Stimulated activated memory B cell treated with anti-CD40 and anti-IgM and Interleukin-4, amounts not matched to agents 10 μg/mL and 1 μg/mL and 100 μg/mL, for 72 hours (primary cell): ENCODE results near the gene RAB11FIP4.

Experiments used
- ATAC-seq: fragments of 150-1000 bp; cut with Tn5 transposase; 2 replicates; pipeline ENCODE4 v1.10.0; 2021
- H3K27ac Mint-ChIP-seq: one replicate; pipeline ENCODE4 v1.8.0; 2022; ENCODE audit warnings: mild to moderate bottlenecking, mixed read lengths
- H3K27me3 Mint-ChIP-seq: one replicate; pipeline ENCODE4 v1.8.0; 2022; ENCODE audit warnings: mixed read lengths
- H3K36me3 Mint-ChIP-seq: one replicate; pipeline ENCODE4 v1.8.0; 2022; ENCODE audit warnings: mixed read lengths
- H3K4me1 Mint-ChIP-seq: one replicate; pipeline ENCODE4 v1.8.0; 2022; ENCODE audit warnings: mixed read lengths
- H3K4me3 Mint-ChIP-seq: one replicate; pipeline ENCODE4 v1.8.0; 2022; ENCODE audit warnings: mild to moderate bottlenecking, moderate library complexity, mixed read lengths
- H3K9me3 Mint-ChIP-seq: one replicate; pipeline ENCODE4 v1.8.0; 2022; ENCODE audit warnings: mixed read lengths

Gene RAB11FIP4

DNA sequence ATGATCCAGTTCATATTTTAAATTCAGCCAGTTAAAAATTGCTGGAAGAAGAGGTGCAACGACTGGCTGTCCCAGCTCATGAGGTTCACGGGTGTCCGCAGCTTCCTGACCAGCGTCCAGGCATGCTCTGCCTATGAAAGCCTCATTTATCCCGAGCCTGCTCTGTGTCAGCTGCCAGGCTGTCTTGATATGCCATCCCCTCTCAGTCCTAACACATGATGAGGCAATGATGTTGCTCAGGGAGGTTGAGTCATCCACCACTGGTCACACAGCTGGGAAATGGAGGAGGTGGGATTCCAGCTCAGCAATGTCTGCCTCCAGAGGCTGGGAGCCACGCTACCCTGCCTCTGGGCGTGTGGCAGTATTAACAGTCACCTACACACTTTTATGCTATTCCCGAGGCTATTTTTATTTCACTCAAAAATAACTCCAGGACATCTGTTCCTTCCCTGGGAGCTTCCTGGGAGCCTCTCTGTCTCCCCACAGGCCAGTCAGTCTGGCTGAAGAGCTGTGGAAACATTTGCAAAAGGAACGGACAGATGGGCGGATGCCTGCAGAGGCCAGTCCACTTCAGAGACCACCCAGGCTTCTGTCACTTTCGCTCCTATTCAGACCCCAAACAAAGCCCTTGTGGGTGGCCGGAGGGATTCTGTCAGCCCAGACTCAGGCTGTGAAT is 22.5 kb downstream of the RAB11FIP4 start:
- Mint-ChIP-seq H3K27ac (no peak overlapping the region), H3K27me3 (peaks cover 15% of the 10 kb centered on the region), H3K9me3 (no peaks in the 10 kb centered on the region), H3K4me3 (no peak overlapping the region), H3K4me1 (peaks cover 12% of the 10 kb centered on the region), H3K36me3 (no peaks in the 10 kb centered on the region)
- no peak for ATAC-seq

DNA sequence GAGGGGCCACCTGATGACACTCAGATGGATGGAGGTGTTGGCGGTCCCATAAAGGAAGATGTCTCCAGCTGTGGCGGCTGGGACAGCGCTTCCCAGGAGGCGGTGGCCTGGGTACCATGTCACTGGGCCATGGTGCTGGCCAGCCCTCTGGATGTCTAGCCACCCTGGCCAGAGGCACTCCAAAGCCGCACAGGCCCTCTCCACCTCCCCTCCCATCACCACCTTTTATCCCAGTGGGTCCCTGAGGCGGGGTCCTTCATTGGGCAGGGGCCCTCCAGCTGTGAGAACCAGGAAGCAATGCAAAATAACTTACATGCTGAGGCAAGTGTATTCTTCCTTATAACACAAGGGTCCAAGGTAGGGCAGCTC is 23.1 kb downstream of the RAB11FIP4 start:
- Mint-ChIP-seq H3K4me1 (peaks cover 12% of the 10 kb centered on the region), H3K36me3 (no peaks in the 10 kb centered on the region), H3K9me3 (no peaks in the 10 kb centered on the region), H3K27me3 (peaks cover 10% of the 10 kb centered on the region), H3K4me3 (no peak overlapping the region), H3K27ac (no peak overlapping the region)
- no peak for ATAC-seq

DNA sequence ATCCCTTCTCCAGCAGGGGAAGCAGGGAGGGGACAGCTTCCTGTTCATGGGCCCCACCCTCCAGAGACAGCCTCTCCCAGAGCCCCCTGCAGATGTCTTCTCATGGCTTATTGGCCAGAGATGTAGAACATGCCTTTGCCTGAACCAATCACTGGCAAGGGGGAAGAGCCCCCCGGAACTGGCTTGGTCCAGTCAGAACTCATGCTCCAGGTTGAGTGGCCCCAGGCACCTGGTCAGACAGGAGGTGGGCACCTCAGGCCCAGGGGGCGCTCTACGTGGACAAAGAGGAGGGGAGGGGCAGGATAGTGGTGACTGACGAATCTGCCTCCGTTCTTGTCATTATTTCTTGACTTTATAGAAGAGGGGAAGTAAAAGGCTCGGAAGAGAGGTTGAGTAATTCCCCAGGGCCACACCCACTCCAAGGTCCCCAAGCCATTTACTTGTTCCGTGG is 23.6 kb downstream of the RAB11FIP4 start:
- peak; percentile 46 for ATAC-seq
- no peaks in the 10 kb centered on the region for H3K36me3 Mint-ChIP-seq
- no peaks in the 10 kb centered on the region for H3K9me3 Mint-ChIP-seq
- peak overlapping the region; percentile 0 for H3K4me3 Mint-ChIP-seq
- H3K27ac Mint-ChIP-seq = no peak overlapping the region
- H3K4me1 Mint-ChIP-seq = peaks cover 12% of the 10 kb centered on the region
- peaks cover 5% of the 10 kb centered on the region for H3K27me3 Mint-ChIP-seq

DNA sequence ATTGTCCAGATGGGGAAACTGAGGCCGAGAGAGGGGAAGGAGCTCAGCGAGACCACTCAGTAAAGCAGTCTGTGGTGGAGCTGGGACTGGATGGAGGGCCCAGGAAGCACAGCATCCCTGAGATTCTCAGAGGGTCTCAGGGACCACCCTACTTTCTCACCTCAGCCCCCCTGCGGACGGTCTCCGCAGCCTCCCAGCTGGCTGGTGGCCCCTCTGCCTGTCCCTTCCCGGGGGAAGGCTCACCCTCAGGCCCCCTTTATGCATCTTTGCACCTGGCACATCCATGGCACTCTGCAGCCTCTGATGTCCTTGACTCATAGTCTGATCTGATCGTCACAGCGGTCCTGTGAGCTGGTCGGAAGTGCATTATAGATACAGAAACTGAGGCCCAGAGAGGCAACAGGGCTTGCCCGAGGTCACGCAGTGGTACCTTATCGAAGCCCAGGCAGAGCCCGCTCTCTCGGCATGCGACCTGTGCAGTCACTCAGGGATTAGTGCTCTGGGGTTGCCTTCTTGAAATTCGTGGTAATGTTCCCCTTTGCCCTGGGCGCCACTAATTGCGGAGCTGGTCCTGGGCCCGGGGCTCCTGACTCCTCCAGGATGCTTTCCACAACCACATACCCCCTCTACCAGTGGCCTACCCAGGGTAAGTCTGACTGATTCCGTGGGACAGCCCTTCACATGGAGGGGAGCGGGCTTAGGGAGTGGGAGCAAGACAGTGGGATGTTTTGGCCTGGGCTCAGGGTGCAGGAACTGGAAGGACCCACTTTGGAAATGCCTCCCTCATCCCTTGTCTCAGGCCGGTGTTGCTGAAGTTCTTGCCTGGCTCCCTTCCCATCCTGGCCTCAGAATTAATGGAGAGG is 24.4 kb downstream of the RAB11FIP4 start:
- no peak for ATAC-seq
- Mint-ChIP-seq H3K27me3 (no peaks in the 10 kb centered on the region), H3K27ac (no peak overlapping the region), H3K4me1 (peaks cover 12% of the 10 kb centered on the region), H3K9me3 (no peaks in the 10 kb centered on the region), H3K4me3 (no peak overlapping the region), H3K36me3 (no peaks in the 10 kb centered on the region)

DNA sequence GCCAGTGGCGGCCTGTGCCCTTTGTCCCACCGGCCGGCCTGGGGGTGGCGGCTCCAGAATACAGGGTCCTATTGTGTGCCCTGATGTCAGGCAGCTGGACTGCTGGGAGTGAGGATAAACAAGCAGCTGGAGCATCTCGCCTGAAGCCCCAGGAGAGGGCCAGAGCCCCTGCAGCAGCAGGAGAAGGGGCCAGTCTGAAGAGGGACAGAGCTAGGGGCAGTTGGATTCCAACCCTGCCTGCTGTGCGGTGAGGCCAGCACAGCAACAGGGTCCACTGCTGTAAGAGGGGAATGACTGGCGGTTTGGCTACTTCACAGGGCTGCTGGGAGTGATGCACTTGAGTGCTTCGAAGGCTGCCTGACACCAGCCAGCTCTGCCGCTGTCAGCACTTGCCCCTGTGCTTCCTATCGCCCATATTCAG is 25.0 kb downstream of the RAB11FIP4 start:
- Mint-ChIP-seq H3K27ac (no peak overlapping the region), H3K4me1 (peaks cover 12% of the 10 kb centered on the region), H3K27me3 (no peaks in the 10 kb centered on the region), H3K36me3 (no peaks in the 10 kb centered on the region), H3K9me3 (no peaks in the 10 kb centered on the region), H3K4me3 (no peak overlapping the region)
- ATAC-seq = no peak

DNA sequence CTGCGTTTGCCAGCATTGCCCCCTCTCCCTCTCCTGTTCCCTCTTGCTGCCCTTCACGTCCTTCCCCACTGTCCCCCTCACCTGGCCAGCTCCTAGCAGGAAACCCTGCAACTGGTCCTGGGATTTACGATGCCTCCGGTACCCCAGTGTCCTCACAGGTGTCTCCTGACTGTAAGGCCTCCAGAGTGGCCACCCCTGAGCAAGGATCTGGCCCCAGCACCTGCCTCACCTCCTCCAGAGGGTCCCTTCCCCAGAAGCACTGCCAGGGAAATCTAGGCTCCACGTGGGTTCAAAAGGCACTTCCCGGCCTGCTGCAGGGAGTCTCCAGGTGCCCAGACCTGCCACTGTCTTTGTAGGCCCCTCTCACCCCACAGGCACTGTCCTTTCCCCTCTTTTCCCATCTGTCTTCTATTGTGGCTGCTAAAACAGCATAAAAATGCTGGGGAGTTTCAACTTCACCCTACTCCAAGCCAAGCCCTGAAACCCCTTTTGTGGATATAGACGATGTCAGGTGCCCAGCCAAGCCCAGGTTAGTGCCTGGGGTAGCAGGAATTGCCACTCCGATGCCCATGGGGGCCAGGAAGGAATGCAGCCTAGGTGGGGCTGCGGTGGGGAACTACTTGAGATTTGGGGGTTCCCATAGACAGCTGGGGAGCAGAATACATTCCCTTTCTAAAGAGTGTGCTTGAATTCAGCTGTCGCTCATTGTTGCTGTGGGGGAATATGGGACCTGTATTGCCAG is 25.7 kb downstream of the RAB11FIP4 start:
- no peak overlapping the region for H3K4me3 Mint-ChIP-seq

DNA sequence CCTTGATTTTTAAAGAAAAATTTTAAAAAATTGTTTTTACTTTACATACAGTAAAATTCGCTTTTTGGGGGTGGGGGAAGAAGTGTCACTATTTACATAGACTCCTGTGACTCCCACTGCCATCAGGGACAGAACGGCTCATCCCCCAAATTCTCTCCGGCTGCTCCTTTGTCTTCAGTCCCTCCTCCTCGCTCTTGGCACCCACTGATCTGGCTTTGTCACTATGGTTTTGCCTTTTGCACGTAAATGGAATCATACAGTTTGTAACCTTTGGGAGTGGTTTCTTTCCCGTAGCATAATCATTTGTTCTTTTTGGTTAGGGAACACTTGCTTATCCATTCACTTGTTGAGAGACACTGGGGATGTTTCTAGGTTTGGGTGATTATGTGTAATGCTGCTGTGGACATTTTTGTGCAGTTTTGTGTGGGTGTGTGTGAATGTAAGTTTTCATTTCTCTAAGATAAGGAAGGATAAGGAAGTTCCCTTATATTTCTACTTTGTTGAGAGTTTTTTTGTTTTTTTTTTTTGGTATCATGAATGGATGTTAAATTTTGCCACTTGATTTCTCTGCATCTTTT is 27.4 kb downstream of the RAB11FIP4 start:
- Mint-ChIP-seq H3K9me3 (peaks cover 6% of the 10 kb centered on the region), H3K4me1 (peaks cover 12% of the 10 kb centered on the region), H3K36me3 (peaks cover 5% of the 10 kb centered on the region), H3K27ac (no peak overlapping the region), H3K4me3 (no peak overlapping the region), H3K27me3 (peaks cover 19% of the 10 kb centered on the region)
- ATAC-seq = no peak

More for the DNA sequence above, 25.7 kb downstream of the RAB11FIP4 start:
- peaks cover 3% of the 10 kb centered on the region for H3K27me3 Mint-ChIP-seq
- peaks cover 12% of the 10 kb centered on the region for H3K4me1 Mint-ChIP-seq
- no peaks in the 10 kb centered on the region for H3K9me3 Mint-ChIP-seq
- no peak overlapping the region for H3K27ac Mint-ChIP-seq
- peaks cover under 1% of the 10 kb centered on the region for H3K36me3 Mint-ChIP-seq
- no peak for ATAC-seq

DNA sequence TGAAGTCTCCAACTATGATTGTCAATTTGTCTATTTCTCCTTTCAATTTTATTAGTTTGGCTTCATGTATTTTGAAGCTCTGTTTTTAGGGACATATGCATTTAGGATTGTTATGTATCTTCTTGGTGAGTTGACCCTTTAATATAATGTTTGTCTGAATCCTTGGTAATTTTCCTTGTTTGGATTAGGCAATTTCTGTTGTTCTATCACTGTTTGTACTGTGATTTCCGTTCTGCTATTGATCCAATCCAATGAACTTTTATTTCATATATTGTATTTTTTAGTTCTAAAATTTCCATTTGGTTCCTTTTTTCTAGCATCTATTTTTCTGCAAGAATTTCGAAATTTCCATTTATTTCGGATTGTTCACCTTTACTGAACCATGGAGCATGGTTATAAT is 31.0 kb downstream of the RAB11FIP4 start:
- no peak overlapping the region for H3K4me3 Mint-ChIP-seq
- peaks cover 5% of the 10 kb centered on the region for H3K36me3 Mint-ChIP-seq
- peaks cover 46% of the 10 kb centered on the region for H3K27me3 Mint-ChIP-seq
- peaks cover 11% of the 10 kb centered on the region for H3K4me1 Mint-ChIP-seq
- H3K9me3 Mint-ChIP-seq = peaks cover 9% of the 10 kb centered on the region
- H3K27ac Mint-ChIP-seq = no peak overlapping the region
- no peak for ATAC-seq

DNA sequence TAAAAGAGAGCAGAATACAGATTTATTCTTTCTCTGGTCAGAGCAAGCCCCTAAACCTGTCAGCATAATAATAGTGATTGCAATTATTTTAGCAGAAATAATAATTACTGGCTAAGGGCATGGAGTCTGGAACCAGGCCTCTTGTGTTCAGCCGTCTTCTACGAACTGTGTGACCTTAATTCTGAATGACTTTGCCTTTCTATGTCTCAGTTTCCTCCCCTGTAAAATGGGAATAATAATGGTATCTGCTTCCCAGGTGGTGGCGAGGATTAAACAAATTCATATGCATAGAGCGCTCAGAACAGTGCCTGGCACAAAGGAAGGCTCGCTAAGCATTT is 33.4 kb downstream of the RAB11FIP4 start:
- Mint-ChIP-seq H3K27ac (no peak overlapping the region), H3K9me3 (peaks cover 10% of the 10 kb centered on the region), H3K4me3 (no peak overlapping the region), H3K27me3 (peaks cover 64% of the 10 kb centered on the region), H3K36me3 (peaks cover 7% of the 10 kb centered on the region), H3K4me1 (peaks cover 11% of the 10 kb centered on the region)
- ATAC-seq = no peak

DNA sequence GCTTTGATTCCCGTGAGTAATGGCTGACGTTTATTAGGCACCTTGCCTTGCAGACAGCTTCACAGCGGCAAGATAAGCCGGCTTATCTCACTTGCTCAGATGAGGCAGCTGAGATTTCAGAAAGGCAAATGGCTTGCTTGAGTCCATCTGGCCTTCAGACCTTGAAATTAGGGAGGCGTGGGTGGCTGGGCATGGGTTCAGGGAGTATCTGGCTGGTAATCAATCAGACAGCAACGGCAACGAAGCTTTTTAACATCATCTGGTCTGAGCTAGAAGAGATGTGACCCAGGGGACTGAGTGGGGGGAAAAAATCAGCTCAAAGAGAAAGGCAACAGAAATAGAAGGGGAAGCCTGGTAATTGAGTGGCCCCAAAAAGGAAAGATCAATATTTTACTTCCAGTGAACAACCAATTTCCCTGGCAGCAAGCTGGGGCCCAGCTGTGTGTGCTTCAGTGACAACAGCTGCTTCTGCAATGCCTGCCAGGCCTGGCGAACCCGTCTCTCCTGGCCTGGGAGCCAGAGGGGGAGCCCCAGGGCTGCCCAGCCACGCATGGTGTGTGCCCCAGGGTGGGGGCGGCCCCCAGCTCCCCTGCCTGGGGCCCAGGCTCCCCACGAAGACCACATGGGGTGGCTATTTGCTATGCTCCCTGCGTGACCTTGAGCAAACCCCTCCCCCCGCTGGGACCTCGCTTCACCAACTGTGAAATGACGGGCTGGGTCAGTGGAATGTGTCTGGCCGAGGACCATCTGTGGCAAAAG is 34.0 kb downstream of the RAB11FIP4 start:
- Mint-ChIP-seq H3K36me3 (peaks cover 10% of the 10 kb centered on the region), H3K4me3 (no peak overlapping the region), H3K4me1 (peaks cover 11% of the 10 kb centered on the region), H3K27ac (no peak overlapping the region), H3K9me3 (peaks cover 12% of the 10 kb centered on the region), H3K27me3 (peaks cover 69% of the 10 kb centered on the region)
- ATAC-seq = peak; percentile 39

DNA sequence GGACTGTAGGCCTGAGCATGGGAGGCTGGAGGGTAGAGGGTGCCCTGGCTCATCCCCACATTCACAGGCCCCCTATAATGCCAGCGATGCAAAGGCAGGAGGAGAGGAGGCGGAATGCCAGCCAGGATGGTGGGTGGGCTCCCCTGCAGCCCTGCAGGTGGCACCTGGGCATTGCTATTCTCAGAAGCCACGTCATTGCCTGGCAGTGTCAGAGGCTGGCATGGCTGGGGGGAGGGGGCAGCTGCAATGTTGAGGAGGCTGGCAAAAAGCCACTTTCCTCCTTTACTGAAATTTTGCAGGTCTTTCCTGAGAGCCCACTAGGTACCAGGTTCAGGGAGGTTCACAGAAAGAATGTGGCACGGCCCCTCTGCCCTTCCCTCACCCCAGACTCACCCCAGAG is 36.2 kb downstream of the RAB11FIP4 start:
- Mint-ChIP-seq H3K36me3 (peaks cover 5% of the 10 kb centered on the region), H3K4me3 (no peak overlapping the region), H3K9me3 (peaks cover 12% of the 10 kb centered on the region), H3K27ac (no peak overlapping the region), H3K27me3 (peaks cover 80% of the 10 kb centered on the region), H3K4me1 (peaks cover 11% of the 10 kb centered on the region)
- no peak for ATAC-seq

DNA sequence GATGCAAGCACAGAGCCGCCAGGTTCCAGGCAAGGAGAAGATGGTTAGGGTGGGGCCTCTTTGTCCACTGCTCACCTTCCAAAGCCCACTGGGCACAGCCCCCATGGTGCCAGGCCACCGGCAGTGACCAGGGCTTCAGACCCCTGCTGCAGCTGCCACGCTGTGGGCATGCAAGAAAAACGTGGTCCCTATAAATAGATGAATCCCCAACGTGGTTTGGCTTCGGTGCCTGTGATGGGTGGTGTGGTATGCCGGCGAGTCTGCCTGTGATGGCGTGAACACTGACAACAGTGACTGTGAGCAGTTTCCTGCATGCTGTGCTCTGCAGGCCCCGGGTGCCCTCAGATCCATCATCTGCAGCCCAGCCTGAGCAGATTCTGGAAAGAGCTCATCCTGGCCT is 36.6 kb downstream of the RAB11FIP4 start:
- H3K4me3 Mint-ChIP-seq = no peak overlapping the region
- peaks cover 11% of the 10 kb centered on the region for H3K9me3 Mint-ChIP-seq
- ATAC-seq = no peak
- peaks cover 14% of the 10 kb centered on the region for H3K4me1 Mint-ChIP-seq
- H3K27ac Mint-ChIP-seq = no peak overlapping the region
- H3K36me3 Mint-ChIP-seq = peaks cover 5% of the 10 kb centered on the region
- H3K27me3 Mint-ChIP-seq = peaks cover 80% of the 10 kb centered on the region

DNA sequence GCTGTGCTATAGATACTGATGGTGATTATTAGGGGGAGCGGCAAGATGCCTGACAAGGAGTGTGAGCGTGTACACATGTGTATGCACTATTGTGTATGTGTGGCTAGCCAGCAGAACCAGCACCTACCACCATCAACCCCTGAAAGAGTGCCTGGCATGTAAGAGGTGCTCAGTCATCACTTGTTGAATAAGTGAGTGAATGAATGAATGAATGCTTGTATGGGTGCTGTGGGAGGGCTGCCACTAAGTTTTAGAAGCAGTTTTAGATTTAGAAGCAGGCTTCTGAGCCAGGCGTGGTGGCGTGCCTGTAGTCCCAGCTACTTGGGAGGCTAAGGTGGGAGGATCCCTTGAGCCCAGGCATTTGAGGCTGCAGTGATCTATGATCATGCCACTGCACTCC is 37.0 kb downstream of the RAB11FIP4 start:
- Mint-ChIP-seq H3K4me1 (peaks cover 18% of the 10 kb centered on the region), H3K27me3 (peaks cover 79% of the 10 kb centered on the region), H3K9me3 (peaks cover 7% of the 10 kb centered on the region), H3K4me3 (no peak overlapping the region), H3K36me3 (peaks cover 5% of the 10 kb centered on the region), H3K27ac (no peak overlapping the region)
- no peak for ATAC-seq

DNA sequence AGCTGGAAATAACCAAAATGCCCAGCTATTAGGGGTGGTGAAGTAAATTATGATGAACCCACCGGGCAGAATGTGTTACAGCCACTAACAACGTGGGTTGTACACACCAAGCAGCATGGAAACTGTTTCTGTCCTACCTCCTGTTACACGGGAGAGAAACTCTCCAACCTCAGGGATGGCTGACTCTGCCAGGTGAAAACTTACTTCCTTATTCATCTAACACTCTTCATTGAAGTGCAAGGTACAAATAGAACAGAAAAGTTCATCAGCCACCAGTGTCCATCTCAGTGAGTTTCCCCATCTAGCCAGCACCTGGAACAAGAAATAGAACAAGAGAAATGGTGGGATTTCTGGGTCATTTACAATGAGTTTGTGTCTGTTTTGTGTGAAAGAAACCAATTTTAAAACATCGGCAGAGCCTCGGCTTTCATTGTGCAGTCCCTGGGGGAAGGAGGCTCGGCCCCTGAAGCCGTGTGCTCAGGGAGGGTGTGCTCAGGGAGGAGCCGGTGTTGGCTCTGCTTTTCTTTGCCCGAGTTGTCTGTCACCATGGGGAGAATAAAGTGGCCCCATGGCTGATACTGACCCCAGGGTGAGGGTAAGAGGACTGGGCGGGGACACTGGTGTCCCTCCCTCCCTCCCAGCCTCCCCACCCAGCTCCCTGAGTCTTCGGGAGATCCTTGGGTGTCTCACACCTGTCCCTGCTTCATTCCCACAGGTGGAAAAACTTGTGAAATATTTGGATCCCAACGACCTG is 39.8 kb downstream of the RAB11FIP4 start:
- H3K4me1 Mint-ChIP-seq = peaks cover 7% of the 10 kb centered on the region
- peaks cover 68% of the 10 kb centered on the region for H3K27me3 Mint-ChIP-seq
- no peak overlapping the region for H3K27ac Mint-ChIP-seq
- H3K9me3 Mint-ChIP-seq = peaks cover 3% of the 10 kb centered on the region
- H3K4me3 Mint-ChIP-seq = no peak overlapping the region
- H3K36me3 Mint-ChIP-seq = peaks cover 5% of the 10 kb centered on the region
- ATAC-seq = no peak
